ENCODE results near the gene P2RY2. TPM values are rescaled to one million over a fixed set of nuclear protein-coding genes. Genes with fewer than 3 reads are reported as not detected.

The P2RY2 gene
- total RNA-seq, 2 experiments from 2014 or later: not detected

- peaks cover 11% of the 10 kb centered on the region for H3K4me1 ChIP-seq (ENCODE audit: insufficient read depth, low read length)
- intact Hi-C loops (cut with DNase I, micrococcal nuclease): no loop called here
- POLR2A ChIA-PET: no interaction called here
- DNase-seq (no peak), ATAC-seq (ENCODE audit: poor library complexity) (no peak)
- Mint-ChIP-seq H3K9me3 (no peaks in the 10 kb centered on the region), H3K27ac (no peak overlapping the region), H3K27me3 (peaks cover 33% of the 10 kb centered on the region), H3K4me1 (ENCODE audit: low read depth) (peaks cover 15% of the 10 kb centered on the region), H3K36me3 (ENCODE audit: low read depth) (no peaks in the 10 kb centered on the region), H3K4me3 (no peak overlapping the region)
- no peaks in the 10 kb centered on the region for H3K36me3 ChIP-seq (ENCODE audit: insufficient read depth, low read length)
- CTCF ChIA-PET: no interaction called here
- H3K9me3 ChIP-seq (ENCODE audit: control insufficient read depth in 1 of 2, insufficient read depth in 1 of 2, low read length in 2 of 2): peaks cover 0 to 5% of the 10 kb centered on the region in 2 experiments
- peak overlapping the region; percentile 34 for H3K4me3 ChIP-seq (ENCODE audit: low read length)
- no peak for TF ChIP-seq CTCF (IDR thresholded peaks at IDR 0.05)
- H3K27me3 ChIP-seq (ENCODE audit: control insufficient read depth in 1 of 2, insufficient read depth in 2 of 2, low read length in 2 of 2): peaks cover 14 to 20% of the 10 kb centered on the region in 2 experiments
- no peak overlapping the region for H3K27ac ChIP-seq (ENCODE audit: low read depth in 1 of 2, low read length in 2 of 2)
These were observed 742 bp downstream of the P2RY2 start for GRCh38 chr11:73218830-73219215.

DNA sequence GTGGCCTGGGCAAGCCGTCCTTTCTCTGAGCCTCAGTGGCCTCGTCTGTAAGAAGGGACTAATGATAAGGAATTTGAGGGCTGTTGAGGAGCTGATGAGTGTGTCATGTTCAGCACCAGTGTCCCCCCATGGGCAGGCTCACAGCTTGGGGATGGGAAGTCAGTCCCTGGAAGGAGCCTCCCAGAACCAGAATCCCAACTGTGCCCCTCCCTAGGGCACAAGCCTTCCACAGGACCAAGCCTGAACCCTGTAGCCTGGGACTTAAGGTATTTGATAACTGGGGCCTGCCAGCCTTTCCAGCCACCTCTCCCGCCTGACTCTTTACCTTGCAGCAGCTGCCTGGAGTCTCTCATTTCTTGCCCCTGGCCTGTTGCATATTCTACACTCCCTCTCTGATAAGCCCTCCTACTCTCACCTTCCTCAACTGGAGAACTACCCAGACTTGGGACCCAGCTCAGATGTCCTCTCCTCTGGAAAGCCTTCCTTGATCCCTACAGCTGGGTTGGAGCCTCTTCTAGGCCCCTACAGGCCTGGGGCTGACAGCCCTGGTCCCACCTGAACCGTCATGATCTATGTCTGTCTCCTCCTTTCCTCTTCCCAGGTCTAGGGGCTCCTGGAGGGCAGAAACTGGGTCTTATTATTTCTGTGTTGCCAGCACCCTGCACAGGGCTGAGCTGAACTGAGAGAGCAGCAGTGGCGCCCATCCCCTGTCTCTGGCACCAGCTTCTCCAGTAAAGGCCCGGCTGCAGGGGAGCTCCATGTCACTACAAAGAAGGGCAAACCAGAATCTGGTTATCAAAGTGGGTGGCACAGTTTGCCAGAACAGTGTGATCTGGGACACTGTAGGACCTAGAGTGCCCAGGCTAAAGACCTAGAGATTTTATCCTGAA is 1.6 kb downstream of the P2RY2 start:
- Mint-ChIP-seq H3K9me3 (no peaks in the 10 kb centered on the region), H3K4me1 (ENCODE audit: low read depth) (peaks cover 15% of the 10 kb centered on the region), H3K27me3 (peaks cover 33% of the 10 kb centered on the region), H3K4me3 (peak overlapping the region; percentile 22), H3K27ac (no peak overlapping the region), H3K36me3 (ENCODE audit: low read depth) (no peaks in the 10 kb centered on the region)
- H3K4me3 ChIP-seq (ENCODE audit: low read length): no peak overlapping the region
- POLR2A ChIA-PET: no interaction called here
- intact Hi-C loops (cut with DNase I, micrococcal nuclease): no loop called here
- no peak for TF ChIP-seq CTCF (IDR thresholded peaks at IDR 0.05)
- H3K27me3 ChIP-seq (ENCODE audit: control insufficient read depth in 1 of 2, insufficient read depth in 2 of 2, low read length in 2 of 2): peaks cover 14 to 20% of the 10 kb centered on the region in 2 experiments
- H3K36me3 ChIP-seq (ENCODE audit: insufficient read depth, low read length): no peaks in the 10 kb centered on the region
- DNase-seq (peak in 1 of 14 experiments; percentile 5), ATAC-seq (ENCODE audit: poor library complexity) (no peak)
- CTCF ChIA-PET: no interaction called here
- H3K9me3 ChIP-seq (ENCODE audit: control insufficient read depth in 1 of 2, insufficient read depth in 1 of 2, low read length in 2 of 2): peaks cover 0 to 5% of the 10 kb centered on the region in 2 experiments
- peaks cover 11% of the 10 kb centered on the region for H3K4me1 ChIP-seq (ENCODE audit: insufficient read depth, low read length)
- H3K27ac ChIP-seq (ENCODE audit: low read depth in 1 of 2, low read length in 2 of 2): no peak overlapping the region

DNA sequence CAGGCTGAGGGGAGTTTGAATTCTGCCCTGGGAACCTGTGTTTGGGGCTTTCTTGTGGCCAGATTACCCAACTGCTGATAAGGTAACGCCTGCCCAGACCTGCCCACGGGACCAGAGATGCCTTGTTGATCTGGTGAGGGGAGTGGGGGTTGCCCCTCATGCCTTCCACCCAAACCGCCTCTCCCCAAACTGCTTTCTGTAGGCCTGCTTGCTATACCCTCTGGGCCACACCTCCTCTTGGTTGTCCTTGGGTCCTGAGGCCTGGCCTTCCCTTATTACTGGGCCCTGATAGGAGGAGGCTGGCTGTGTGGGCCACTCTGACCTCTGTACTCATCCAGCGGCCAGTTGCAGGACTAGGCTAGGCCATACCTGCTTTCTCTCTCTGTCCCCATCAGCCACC is 3.4 kb downstream of the P2RY2 start:
- ChIA-PET CTCF (no interaction called here), POLR2A (no interaction called here)
- no peaks in the 10 kb centered on the region for H3K36me3 ChIP-seq (ENCODE audit: insufficient read depth, low read length)
- peaks cover 0 to 5% of the 10 kb centered on the region in 2 experiments for H3K9me3 ChIP-seq (ENCODE audit: control insufficient read depth in 1 of 2, insufficient read depth in 1 of 2, low read length in 2 of 2)
- no peak overlapping the region for H3K27ac ChIP-seq (ENCODE audit: low read depth in 1 of 2, low read length in 2 of 2)
- no peaks in the 10 kb centered on the region for H3K9me3 Mint-ChIP-seq
- peaks cover 11% of the 10 kb centered on the region for H3K4me1 ChIP-seq (ENCODE audit: insufficient read depth, low read length)
- no peak for TF ChIP-seq CTCF (IDR thresholded peaks at IDR 0.05)
- no peaks in the 10 kb centered on the region for H3K36me3 Mint-ChIP-seq (ENCODE audit: low read depth)
- H3K4me3 Mint-ChIP-seq: no peak overlapping the region
- no peak for DNase-seq
- H3K4me1 Mint-ChIP-seq (ENCODE audit: low read depth): peaks cover 15% of the 10 kb centered on the region
- no peak for ATAC-seq (ENCODE audit: poor library complexity)
- intact Hi-C loops (cut with DNase I, micrococcal nuclease): no loop called here
- peaks cover 15 to 20% of the 10 kb centered on the region in 2 experiments for H3K27me3 ChIP-seq (ENCODE audit: control insufficient read depth in 1 of 2, insufficient read depth in 2 of 2, low read length in 2 of 2)
- H3K4me3 ChIP-seq (ENCODE audit: low read length): no peak overlapping the region
- peaks cover 33% of the 10 kb centered on the region for H3K27me3 Mint-ChIP-seq
- H3K27ac Mint-ChIP-seq: no peak overlapping the region
